ENCODE data around the gene ADCY2. TPM values are rescaled to one million over a fixed set of nuclear protein-coding genes. Genes with fewer than 3 reads are reported as not detected.

ADCY2 gene
- total RNA-seq, 1 experiment from 2014 or later, result not detected

- no peak overlapping the region for H3K27ac Mint-ChIP-seq (ENCODE audit: unreplicated experiment)
- H3K4me3 ChIP-seq (ENCODE audit: low read depth, low read length), result no peak overlapping the region
- no TSS peak for BruUV-seq (replicated peaks)
- H3K36me3 ChIP-seq (ENCODE audit: control insufficient read depth, insufficient read depth, low read length), result no peaks in the 10 kb centered on the region
- intact Hi-C loops (cut with micrococcal nuclease; ENCODE audit: unreplicated experiment), result no loop called here
- H3K4me3 Mint-ChIP-seq (ENCODE audit: unreplicated experiment), result no peak overlapping the region
- CTCF ChIA-PET, result no interaction called here
- POLR2A ChIA-PET, result no interaction called here
- DNase-seq, result no peak
- TF ChIP-seq CTCF (IDR thresholded peaks at IDR 0.05; ENCODE audit: insufficient read depth in 1 of 2, low read depth in 1 of 2, low read length in 1 of 2, severe bottlenecking in 1 of 2, unreplicated experiment in 1 of 2), result no peak
- no peaks in the 10 kb centered on the region for H3K4me1 ChIP-seq
- H3K36me3 Mint-ChIP-seq (ENCODE audit: insufficient read depth, unreplicated experiment), result no peaks in the 10 kb centered on the region
- H3K27me3 ChIP-seq (replicated peaks; ENCODE audit: control insufficient read depth, insufficient read depth, low read length), result no peaks in the 10 kb centered on the region
- no peaks in the 10 kb centered on the region for H3K9me3 ChIP-seq
- no peaks in the 10 kb centered on the region for H3K9me3 Mint-ChIP-seq (ENCODE audit: unreplicated experiment)
- peaks cover 7% of the 10 kb centered on the region for H3K27me3 Mint-ChIP-seq (ENCODE audit: insufficient read depth, unreplicated experiment)
- H3K4me1 Mint-ChIP-seq (ENCODE audit: low read depth, unreplicated experiment), result no peaks in the 10 kb centered on the region
Observed at GRCh38 chr5:7659420-7659819, 263.5 kb downstream of the ADCY2 start.

GRCh38 chr5:7662289-7662688 lies 266.4 kb downstream of the ADCY2 start:
- no peaks in the 10 kb centered on the region for H3K27me3 ChIP-seq (replicated peaks; ENCODE audit: control insufficient read depth, insufficient read depth, low read length)
- Mint-ChIP-seq H3K27me3 (ENCODE audit: insufficient read depth, unreplicated experiment) (peaks cover 5% of the 10 kb centered on the region), H3K4me3 (ENCODE audit: unreplicated experiment) (no peak overlapping the region), H3K9me3 (ENCODE audit: unreplicated experiment) (no peaks in the 10 kb centered on the region), H3K27ac (ENCODE audit: unreplicated experiment) (no peak overlapping the region), H3K4me1 (ENCODE audit: low read depth, unreplicated experiment) (no peaks in the 10 kb centered on the region), H3K36me3 (ENCODE audit: insufficient read depth, unreplicated experiment) (no peaks in the 10 kb centered on the region)
- POLR2A ChIA-PET, result no interaction called here
- H3K36me3 ChIP-seq (ENCODE audit: control insufficient read depth, insufficient read depth, low read length), result no peaks in the 10 kb centered on the region
- H3K9me3 ChIP-seq, result no peaks in the 10 kb centered on the region
- TF ChIP-seq CTCF (IDR thresholded peaks at IDR 0.05; ENCODE audit: insufficient read depth in 1 of 2, low read depth in 1 of 2, low read length in 1 of 2, severe bottlenecking in 1 of 2, unreplicated experiment in 1 of 2), result no peak
- no peaks in the 10 kb centered on the region for H3K4me1 ChIP-seq
- intact Hi-C loops (cut with micrococcal nuclease; ENCODE audit: unreplicated experiment), result no loop called here
- no peak overlapping the region for H3K4me3 ChIP-seq (ENCODE audit: low read depth, low read length)
- BruUV-seq (replicated peaks), result no TSS peak
- CTCF ChIA-PET, result no interaction called here
- DNase-seq, result no peak

GRCh38 chr5:7663808-7664207 lies 267.9 kb downstream of the ADCY2 start:
- TF ChIP-seq CTCF (IDR thresholded peaks at IDR 0.05; ENCODE audit: insufficient read depth in 1 of 2, low read depth in 1 of 2, low read length in 1 of 2, severe bottlenecking in 1 of 2, unreplicated experiment in 1 of 2), result no peak
- POLR2A ChIA-PET, result no interaction called here
- no TSS peak for BruUV-seq (replicated peaks)

More at GRCh38 chr5:7663808-7664207, 267.9 kb downstream of the ADCY2 start:
- H3K27me3 Mint-ChIP-seq (ENCODE audit: insufficient read depth, unreplicated experiment), result peaks cover 8% of the 10 kb centered on the region
- CTCF ChIA-PET, result no interaction called here
- H3K4me1 ChIP-seq, result no peaks in the 10 kb centered on the region
- H3K27me3 ChIP-seq (replicated peaks; ENCODE audit: control insufficient read depth, insufficient read depth, low read length), result no peaks in the 10 kb centered on the region
- DNase-seq, result no peak
- H3K36me3 ChIP-seq (ENCODE audit: control insufficient read depth, insufficient read depth, low read length), result no peaks in the 10 kb centered on the region
- intact Hi-C loops (cut with micrococcal nuclease; ENCODE audit: unreplicated experiment), result no loop called here
- no peaks in the 10 kb centered on the region for H3K9me3 Mint-ChIP-seq (ENCODE audit: unreplicated experiment)
- no peaks in the 10 kb centered on the region for H3K9me3 ChIP-seq
- no peak overlapping the region for H3K4me3 ChIP-seq (ENCODE audit: low read depth, low read length)
- H3K36me3 Mint-ChIP-seq (ENCODE audit: insufficient read depth, unreplicated experiment), result no peaks in the 10 kb centered on the region
- no peak overlapping the region for H3K27ac Mint-ChIP-seq (ENCODE audit: unreplicated experiment)
- H3K4me3 Mint-ChIP-seq (ENCODE audit: unreplicated experiment), result no peak overlapping the region
- no peaks in the 10 kb centered on the region for H3K4me1 Mint-ChIP-seq (ENCODE audit: low read depth, unreplicated experiment)

All from Caco-2 (cell line).